Measurements from ENCODE around the gene ABCC4.

GRCh38 chr13:95124959-95125358, 176.3 kb downstream of the ABCC4 start:
- TF ChIP-seq POLR2AphosphoS5 (IDR thresholded peaks at IDR 0.05): no peak
- TF ChIP-seq CTCF (IDR thresholded peaks at IDR 0.05): no peak
- TF ChIP-seq EP300 (IDR thresholded peaks at IDR 0.05; ENCODE audit: low read depth): no peak

Measured in transverse colon (tissue), 4 donors.